Endothelial cell (in vitro differentiated cells): ENCODE results near the gene RAB11FIP4. TPM values are rescaled to one million over a fixed set of nuclear protein-coding genes. Genes with fewer than 3 reads are reported as not detected.

ENCODE experiments used
- DNase-seq: peaks from one replicate; pipeline ENCODE4 v3.0.0; 2021; ENCODE audit warnings: low spot score
- H3K27ac Mint-ChIP-seq: one replicate; pipeline ENCODE4 v1.8.0; 2021; ENCODE audit warnings: mixed read lengths, inconsistent platforms; ENCODE audit not compliant: unreplicated experiment
- H3K27me3 Mint-ChIP-seq: one replicate; pipeline ENCODE4 v1.8.0; 2021; ENCODE audit warnings: mild to moderate bottlenecking, moderate library complexity, mixed read lengths, inconsistent platforms; ENCODE audit not compliant: unreplicated experiment
- H3K36me3 Mint-ChIP-seq: one replicate; pipeline ENCODE4 v1.8.0; 2021; ENCODE audit warnings: mild to moderate bottlenecking, low read depth, mixed read lengths, inconsistent platforms; ENCODE audit not compliant: unreplicated experiment
- H3K4me1 Mint-ChIP-seq: one replicate; pipeline ENCODE4 v1.8.0; 2021; ENCODE audit warnings: mild to moderate bottlenecking, mixed read lengths, inconsistent platforms; ENCODE audit not compliant: unreplicated experiment
- H3K4me3 Mint-ChIP-seq: one replicate; pipeline ENCODE4 v1.8.0; 2021; ENCODE audit warnings: mild to moderate bottlenecking, mixed read lengths, inconsistent platforms; ENCODE audit not compliant: unreplicated experiment
- H3K9me3 Mint-ChIP-seq: one replicate; pipeline ENCODE4 v1.8.0; 2021; ENCODE audit warnings: mixed read lengths, inconsistent platforms; ENCODE audit not compliant: unreplicated experiment
- total RNA-seq: library from RNA; stranded (reverse); fragmentation: NEBNext Ultra II Directional; extraction: Animal tissue kit (Norgen Biotek cat#: 25700); gene quantifications from one replicate; pipeline ENCODE4 v1.2.1, GENCODE V29; 2021; ENCODE audit not compliant: unreplicated experiment
- TF ChIP-seq, protein P1 (sequence below): fragments of 200-600 bp; sonication (generic); IDR thresholded peaks from one replicate; pipeline ENCODE4 v1.5.0; 2021; ENCODE audit warnings: antibody characterized with exemption; ENCODE audit not compliant: unreplicated experiment

The RAB11FIP4 gene
- total RNA-seq, 1 donor from 2014 or later = 0.92 TPM

- peaks cover 4% of the 10 kb centered on the region for H3K27me3 Mint-ChIP-seq
- no peak overlapping the region for H3K4me3 Mint-ChIP-seq
- no peak for DNase-seq
- TF ChIP-seq, protein P1, sequence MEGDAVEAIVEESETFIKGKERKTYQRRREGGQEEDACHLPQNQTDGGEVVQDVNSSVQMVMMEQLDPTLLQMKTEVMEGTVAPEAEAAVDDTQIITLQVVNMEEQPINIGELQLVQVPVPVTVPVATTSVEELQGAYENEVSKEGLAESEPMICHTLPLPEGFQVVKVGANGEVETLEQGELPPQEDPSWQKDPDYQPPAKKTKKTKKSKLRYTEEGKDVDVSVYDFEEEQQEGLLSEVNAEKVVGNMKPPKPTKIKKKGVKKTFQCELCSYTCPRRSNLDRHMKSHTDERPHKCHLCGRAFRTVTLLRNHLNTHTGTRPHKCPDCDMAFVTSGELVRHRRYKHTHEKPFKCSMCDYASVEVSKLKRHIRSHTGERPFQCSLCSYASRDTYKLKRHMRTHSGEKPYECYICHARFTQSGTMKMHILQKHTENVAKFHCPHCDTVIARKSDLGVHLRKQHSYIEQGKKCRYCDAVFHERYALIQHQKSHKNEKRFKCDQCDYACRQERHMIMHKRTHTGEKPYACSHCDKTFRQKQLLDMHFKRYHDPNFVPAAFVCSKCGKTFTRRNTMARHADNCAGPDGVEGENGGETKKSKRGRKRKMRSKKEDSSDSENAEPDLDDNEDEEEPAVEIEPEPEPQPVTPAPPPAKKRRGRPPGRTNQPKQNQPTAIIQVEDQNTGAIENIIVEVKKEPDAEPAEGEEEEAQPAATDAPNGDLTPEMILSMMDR = no peak
- H3K36me3 Mint-ChIP-seq = no peaks in the 10 kb centered on the region
- no peaks in the 10 kb centered on the region for H3K4me1 Mint-ChIP-seq
- no peaks in the 10 kb centered on the region for H3K9me3 Mint-ChIP-seq
- H3K27ac Mint-ChIP-seq = no peak overlapping the region
Observed at GRCh38 chr17:31527606-31528005, 136.1 kb downstream of the RAB11FIP4 start.

- TF ChIP-seq, protein P1 = no peak
- H3K4me3 Mint-ChIP-seq = no peak overlapping the region
- no peak for DNase-seq
- H3K4me1 Mint-ChIP-seq = no peaks in the 10 kb centered on the region
- no peaks in the 10 kb centered on the region for H3K36me3 Mint-ChIP-seq
- H3K9me3 Mint-ChIP-seq = no peaks in the 10 kb centered on the region
- no peak overlapping the region for H3K27ac Mint-ChIP-seq
- H3K27me3 Mint-ChIP-seq = peaks cover 4% of the 10 kb centered on the region
Observed at GRCh38 chr17:31528291-31528874, 136.9 kb downstream of the RAB11FIP4 start.

- Mint-ChIP-seq H3K27me3 (peaks cover 3% of the 10 kb centered on the region), H3K4me3 (no peak overlapping the region), H3K4me1 (no peaks in the 10 kb centered on the region), H3K36me3 (no peaks in the 10 kb centered on the region), H3K27ac (no peak overlapping the region), H3K9me3 (no peaks in the 10 kb centered on the region)
- no peak for DNase-seq
- TF ChIP-seq, protein P1 = no peak
Observed at GRCh38 chr17:31529841-31530251, 138.4 kb downstream of the RAB11FIP4 start.

GRCh38 chr17:31530391-31530985 is 139.0 kb downstream of the RAB11FIP4 start:
- Mint-ChIP-seq H3K27me3 (peaks cover 2% of the 10 kb centered on the region), H3K27ac (no peak overlapping the region), H3K4me1 (no peaks in the 10 kb centered on the region), H3K36me3 (no peaks in the 10 kb centered on the region), H3K4me3 (no peak overlapping the region), H3K9me3 (no peaks in the 10 kb centered on the region)
- no peak for DNase-seq
- TF ChIP-seq, protein P1 = no peak

DNA sequence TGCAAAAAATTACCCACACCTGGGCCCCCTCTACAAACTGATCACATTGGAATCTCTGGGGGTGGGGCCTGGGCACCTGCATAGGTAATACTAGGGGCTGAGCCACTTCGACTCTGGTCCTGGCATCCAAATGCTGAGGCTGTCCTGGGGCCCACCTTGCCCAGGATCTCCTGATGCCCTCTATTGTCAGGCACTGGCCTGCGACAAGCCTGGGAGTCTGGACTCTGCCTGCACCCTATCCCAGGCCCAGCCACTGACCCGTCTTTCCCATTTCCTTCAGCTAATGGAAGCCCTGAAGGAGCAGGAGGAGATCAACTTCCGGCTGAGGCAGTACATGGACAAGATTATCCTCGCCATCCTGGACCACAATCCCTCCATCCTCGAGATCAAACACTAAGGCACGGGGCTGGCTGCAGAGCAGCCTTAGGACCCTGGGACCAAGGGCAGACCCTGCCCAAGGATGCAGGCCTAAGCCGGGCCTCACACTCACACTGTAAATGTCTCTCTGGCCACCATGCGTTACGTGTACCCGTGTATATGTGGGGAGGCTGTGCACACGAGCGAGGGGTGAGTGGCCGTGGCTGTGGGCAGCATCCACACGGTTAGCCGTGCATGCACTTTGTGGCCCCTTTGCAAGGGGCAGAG is 140.0 kb downstream of the RAB11FIP4 start:
- peaks cover 2% of the 10 kb centered on the region for H3K27me3 Mint-ChIP-seq
- no peaks in the 10 kb centered on the region for H3K9me3 Mint-ChIP-seq
- TF ChIP-seq, protein P1 = no peak
- H3K4me3 Mint-ChIP-seq = no peak overlapping the region
- DNase-seq = no peak
- H3K4me1 Mint-ChIP-seq = no peaks in the 10 kb centered on the region
- H3K36me3 Mint-ChIP-seq = no peaks in the 10 kb centered on the region
- no peak overlapping the region for H3K27ac Mint-ChIP-seq
